Gastroesophageal sphincter (tissue), 4 donors: ENCODE data around the gene VPS37C. TPM values are rescaled to one million over a fixed set of nuclear protein-coding genes. Genes with fewer than 3 reads are reported as not detected.

Experiments
- ATAC-seq: fragments of 150-250 bp; one replicate; pipeline ENCODE4 v1.9.1; 2016; ENCODE audit warnings: mild to moderate bottlenecking, moderate library complexity
- H3K27ac ChIP-seq, 4 donors: fragments of 200-600 bp; sonication (generic) in 3 of 4; 1 replicate in 3 of 4; 2 replicates in 1 of 4; pipeline ENCODE4 v1.5.1; 2016 to 2019
- H3K27me3 ChIP-seq: fragments of 200-600 bp; sonication (generic); one replicate; pipeline ENCODE4 v1.5.1; 2019
- H3K36me3 ChIP-seq, 2 donors: fragments of 200-600 bp; sonication (generic); one replicate each; pipeline ENCODE4 v1.5.1; 2019; ENCODE audit warnings: control low read depth in 1 of 2
- H3K4me1 ChIP-seq, 3 donors: fragments of 200-600 bp; sonication (generic); 1 replicate in 2 of 3; 2 replicates in 1 of 3; pipeline ENCODE4 v1.5.1; 2016 to 2019; ENCODE audit warnings: control low read depth in 2 of 3
- H3K4me3 ChIP-seq, 2 donors: fragments of 200-600 bp; sonication (generic); one replicate each; pipeline ENCODE4 v1.5.1; 2019; ENCODE audit warnings: mild to moderate bottlenecking in 1 of 2, moderate library complexity in 1 of 2
- H3K9me3 ChIP-seq, 3 donors: fragments of 200-600 bp; sonication (generic); one replicate each; pipeline ENCODE4 v1.5.1; 2017 to 2019; ENCODE audit warnings: control low read depth in 2 of 3
- EP300 ChIP-seq: sonication (generic); formaldehyde crosslinking; IDR thresholded peaks from one replicate; pipeline ENCODE4 v1.6.1; 2017; ENCODE audit warnings: antibody characterized with exemption, mild to moderate bottlenecking
- POLR2A ChIP-seq, 2 donors: fragments of 450-650 bp; IDR thresholded peaks; one replicate each; pipeline ENCODE4 v1.6.1; 2017; ENCODE audit warnings: antibody characterized with exemption in 2 of 2, mild to moderate bottlenecking in 2 of 2, moderate library complexity in 1 of 2
- POLR2AphosphoS5 ChIP-seq: sonication (generic); formaldehyde crosslinking; IDR thresholded peaks from one replicate; pipeline ENCODE4 v1.6.1; 2017; ENCODE audit warnings: antibody characterized with exemption
- WGBS, 2 donors: methylation state at CpG; one replicate each; pipeline ENCODE4 v1.1.5; 2018; ENCODE audit warnings: low coverage in 1 of 2; 5-methylcytosine and 5-hydroxymethylcytosine counted together
- total RNA-seq, 4 donors: library from RNA; depleted of rRNA; stranded (reverse); fragments of >200 nt; gene quantifications; one replicate each; pipeline ENCODE4 v1.1.0, GENCODE V29; 2016
- TF ChIP-seq, protein P1 (sequence below), 4 experiments: fragments of 200-600 bp in 2 of 4; fragments of 450-650 bp in 2 of 4; sonication (generic) in 1 of 4; IDR thresholded peaks; one replicate each; pipeline ENCODE4 v1.5.1; 2017 to 2019; ENCODE audit warnings: antibody characterized with exemption in 4 of 4, mild to moderate bottlenecking in 2 of 4, moderate library complexity in 2 of 4

VPS37C gene
- total RNA-seq, 4 donors from 2014 or later: 19.1 to 41.9 (median 25.5) TPM

- Histone ChIP-seq H3K27ac (no peak overlapping the region), H3K4me3 (no peak overlapping the region)
Observed at GRCh38 chr11:61126256-61126655, 35.0 kb downstream of the VPS37C start.

GRCh38 chr11:61125310-61125684, 35.9 kb downstream of the VPS37C start:
- no peak for TF ChIP-seq POLR2AphosphoS5
- TF ChIP-seq, protein P1, sequence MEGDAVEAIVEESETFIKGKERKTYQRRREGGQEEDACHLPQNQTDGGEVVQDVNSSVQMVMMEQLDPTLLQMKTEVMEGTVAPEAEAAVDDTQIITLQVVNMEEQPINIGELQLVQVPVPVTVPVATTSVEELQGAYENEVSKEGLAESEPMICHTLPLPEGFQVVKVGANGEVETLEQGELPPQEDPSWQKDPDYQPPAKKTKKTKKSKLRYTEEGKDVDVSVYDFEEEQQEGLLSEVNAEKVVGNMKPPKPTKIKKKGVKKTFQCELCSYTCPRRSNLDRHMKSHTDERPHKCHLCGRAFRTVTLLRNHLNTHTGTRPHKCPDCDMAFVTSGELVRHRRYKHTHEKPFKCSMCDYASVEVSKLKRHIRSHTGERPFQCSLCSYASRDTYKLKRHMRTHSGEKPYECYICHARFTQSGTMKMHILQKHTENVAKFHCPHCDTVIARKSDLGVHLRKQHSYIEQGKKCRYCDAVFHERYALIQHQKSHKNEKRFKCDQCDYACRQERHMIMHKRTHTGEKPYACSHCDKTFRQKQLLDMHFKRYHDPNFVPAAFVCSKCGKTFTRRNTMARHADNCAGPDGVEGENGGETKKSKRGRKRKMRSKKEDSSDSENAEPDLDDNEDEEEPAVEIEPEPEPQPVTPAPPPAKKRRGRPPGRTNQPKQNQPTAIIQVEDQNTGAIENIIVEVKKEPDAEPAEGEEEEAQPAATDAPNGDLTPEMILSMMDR (IDR thresholded peaks at IDR 0.05): no peak
- TF ChIP-seq POLR2A (IDR thresholded peaks at IDR 0.05): no peak
- no peak for TF ChIP-seq EP300
- no peaks in the 10 kb centered on the region for H3K9me3 ChIP-seq
- WGBS, 2 donors: 64 to 69% methylated on average over 2 to 4 of the region's 6 CpGs
- no peak overlapping the region for H3K27ac ChIP-seq
- no peak overlapping the region for H3K4me3 ChIP-seq
- H3K36me3 ChIP-seq: peaks cover 0 to 6% of the 10 kb centered on the region in 2 donors
- peaks cover 0 to 37% (median 10%) of the 10 kb centered on the region in 3 donors for H3K4me1 ChIP-seq
- ATAC-seq: no peak
- no peaks in the 10 kb centered on the region for H3K27me3 ChIP-seq

More at GRCh38 chr11:61126256-61126655, 35.0 kb downstream of the VPS37C start:
- ATAC-seq: no peak
- WGBS, 2 donors: 38 to 50% methylated on average over 3 to 11 of the region's 14 CpGs
- no peak for TF ChIP-seq POLR2AphosphoS5
- TF ChIP-seq, protein P1 (IDR thresholded peaks at IDR 0.05): peak in 1 of 4 experiments; percentile 24
- no peak for TF ChIP-seq EP300
- H3K36me3 ChIP-seq: peaks cover 0 to 10% of the 10 kb centered on the region in 2 donors
- no peaks in the 10 kb centered on the region for H3K27me3 ChIP-seq
- peaks cover 0 to 34% (median 8%) of the 10 kb centered on the region in 3 donors for H3K4me1 ChIP-seq
- H3K9me3 ChIP-seq: no peaks in the 10 kb centered on the region

DNA sequence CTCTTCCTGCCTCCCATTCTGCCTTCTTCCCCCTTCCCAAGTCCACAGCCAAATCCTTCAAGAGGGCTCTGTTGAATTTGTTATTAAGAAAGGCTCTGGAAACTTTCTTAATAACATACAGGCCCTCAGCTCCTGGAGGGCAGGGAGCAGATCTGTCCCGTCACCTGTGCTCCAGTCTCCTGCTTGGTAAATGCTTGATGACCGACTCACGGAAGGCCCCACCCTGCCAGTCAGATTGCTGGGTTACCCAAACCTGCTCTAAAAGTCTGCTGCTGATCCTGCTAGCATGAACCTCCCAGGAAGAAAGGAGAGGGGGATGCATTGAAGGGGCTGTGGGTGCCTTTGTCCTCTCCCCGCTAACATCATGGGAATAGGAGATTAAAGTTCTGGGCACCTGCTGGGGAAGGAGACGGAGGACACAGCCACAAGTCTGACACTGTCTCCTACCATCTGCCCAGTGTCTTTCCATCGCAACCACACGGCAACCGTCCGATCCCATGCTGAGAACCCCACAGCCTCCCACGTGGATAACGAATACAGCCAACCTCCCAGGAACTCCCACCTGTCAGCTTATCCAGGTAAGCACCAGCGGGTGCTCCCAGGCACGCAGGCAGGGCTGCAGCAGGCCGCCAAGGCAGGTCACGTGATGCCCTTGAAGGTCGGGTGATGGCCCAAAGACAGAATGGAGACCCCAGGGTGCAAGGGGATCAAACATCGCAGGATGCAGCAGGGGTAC, 36.5 kb downstream of the VPS37C start:
- no peak overlapping the region for H3K27ac ChIP-seq
- peaks cover 0 to 36% (median 5%) of the 10 kb centered on the region in 3 donors for H3K4me1 ChIP-seq
- no peak for ATAC-seq
- H3K36me3 ChIP-seq: peaks cover 0 to 6% of the 10 kb centered on the region in 2 donors
- 100% methylated on average over 2 of the region's 17 CpGs for WGBS, 2 donors
- H3K9me3 ChIP-seq: no peaks in the 10 kb centered on the region
- TF ChIP-seq POLR2A (IDR thresholded peaks at IDR 0.05): no peak
- TF ChIP-seq EP300: no peak
- no peak for TF ChIP-seq POLR2AphosphoS5
- TF ChIP-seq, protein P1 (IDR thresholded peaks at IDR 0.05): no peak
- no peak overlapping the region for H3K4me3 ChIP-seq
- H3K27me3 ChIP-seq: no peaks in the 10 kb centered on the region

GRCh38 chr11:61123775-61124571, 37.3 kb downstream of the VPS37C start:
- no peaks in the 10 kb centered on the region for H3K9me3 ChIP-seq
- no peak for ATAC-seq
- WGBS, 2 donors: 94 to 100% methylated on average over 1 to 3 of the region's 13 CpGs
- TF ChIP-seq, protein P1 (IDR thresholded peaks at IDR 0.05): no peak
- TF ChIP-seq POLR2AphosphoS5 (no peak), EP300 (no peak)
- H3K27ac ChIP-seq: no peak overlapping the region
- peaks cover 0 to 30% (median 5%) of the 10 kb centered on the region in 3 donors for H3K4me1 ChIP-seq
- H3K36me3 ChIP-seq: peaks cover 0 to 4% of the 10 kb centered on the region in 2 donors
- no peak overlapping the region for H3K4me3 ChIP-seq
- no peaks in the 10 kb centered on the region for H3K27me3 ChIP-seq
